IPS-15b (cell line): ENCODE results near the gene PKP1.

Experiments
- H3K27me3 ChIP-seq: one replicate; pipeline ENCODE4 v1.6.1; 2013; ENCODE audit warnings: low read length; ENCODE audit not compliant: control insufficient read depth, insufficient read depth
- H3K36me3 ChIP-seq: one replicate; pipeline ENCODE4 v1.6.1; 2013; ENCODE audit warnings: low read length; ENCODE audit not compliant: control insufficient read depth, insufficient read depth
- H3K4me1 ChIP-seq: one replicate; pipeline ENCODE4 v1.6.1; 2013; ENCODE audit warnings: mild to moderate bottlenecking, low read length; ENCODE audit not compliant: control insufficient read depth, insufficient read depth
- H3K4me3 ChIP-seq: one replicate; pipeline ENCODE4 v1.5.1; 2013; ENCODE audit warnings: low read depth, low read length
- H3K9ac ChIP-seq: one replicate; pipeline ENCODE4 v1.6.1; 2013; ENCODE audit warnings: low read depth, mild to moderate bottlenecking, low read length
- H3K9me3 ChIP-seq: one replicate; pipeline ENCODE4 v1.6.1; 2013; ENCODE audit warnings: mild to moderate bottlenecking, low read length; ENCODE audit not compliant: control insufficient read depth, insufficient read depth

Gene PKP1

GRCh38 chr1:201316556-201316955 is 33.2 kb downstream of the PKP1 start:
- Histone ChIP-seq H3K36me3 (no peaks in the 10 kb centered on the region), H3K4me1 (peaks cover 4% of the 10 kb centered on the region), H3K9ac (no peak overlapping the region), H3K4me3 (no peak overlapping the region), H3K9me3 (no peaks in the 10 kb centered on the region), H3K27me3 (no peaks in the 10 kb centered on the region)

GRCh38 chr1:201317551-201317950 is 34.2 kb downstream of the PKP1 start:
- H3K27me3 ChIP-seq, result no peaks in the 10 kb centered on the region
- no peaks in the 10 kb centered on the region for H3K9me3 ChIP-seq
- no peak overlapping the region for H3K9ac ChIP-seq
- no peaks in the 10 kb centered on the region for H3K36me3 ChIP-seq
- no peak overlapping the region for H3K4me3 ChIP-seq
- peaks cover 4% of the 10 kb centered on the region for H3K4me1 ChIP-seq

- Histone ChIP-seq H3K4me3 (no peak overlapping the region), H3K4me1 (peaks cover under 1% of the 10 kb centered on the region), H3K27me3 (no peaks in the 10 kb centered on the region), H3K9me3 (no peaks in the 10 kb centered on the region), H3K36me3 (no peaks in the 10 kb centered on the region), H3K9ac (no peak overlapping the region)
Observed at GRCh38 chr1:201318504-201319340, 35.4 kb downstream of the PKP1 start.

GRCh38 chr1:201319631-201320030 is 36.3 kb downstream of the PKP1 start:
- Histone ChIP-seq H3K36me3 (no peaks in the 10 kb centered on the region), H3K9ac (no peak overlapping the region), H3K4me3 (no peak overlapping the region), H3K27me3 (no peaks in the 10 kb centered on the region), H3K4me1 (no peaks in the 10 kb centered on the region), H3K9me3 (no peaks in the 10 kb centered on the region)

GRCh38 chr1:201320168-201320788 is 37.0 kb downstream of the PKP1 start:
- Histone ChIP-seq H3K27me3 (no peaks in the 10 kb centered on the region), H3K4me1 (no peaks in the 10 kb centered on the region), H3K36me3 (no peaks in the 10 kb centered on the region), H3K9me3 (no peaks in the 10 kb centered on the region), H3K9ac (no peak overlapping the region), H3K4me3 (no peak overlapping the region)

GRCh38 chr1:201321826-201322390 is 38.6 kb downstream of the PKP1 start:
- H3K9me3 ChIP-seq, result no peaks in the 10 kb centered on the region
- H3K27me3 ChIP-seq, result no peaks in the 10 kb centered on the region
- H3K9ac ChIP-seq, result no peak overlapping the region
- no peaks in the 10 kb centered on the region for H3K36me3 ChIP-seq
- no peak overlapping the region for H3K4me3 ChIP-seq
- H3K4me1 ChIP-seq, result no peaks in the 10 kb centered on the region

GRCh38 chr1:201322653-201323510 is 39.6 kb downstream of the PKP1 start:
- Histone ChIP-seq H3K27me3 (no peaks in the 10 kb centered on the region), H3K36me3 (no peaks in the 10 kb centered on the region), H3K9ac (no peak overlapping the region), H3K4me3 (no peak overlapping the region), H3K9me3 (no peaks in the 10 kb centered on the region), H3K4me1 (no peaks in the 10 kb centered on the region)

GRCh38 chr1:201324306-201324705 is 41.0 kb downstream of the PKP1 start:
- H3K4me1 ChIP-seq, result no peaks in the 10 kb centered on the region
- no peaks in the 10 kb centered on the region for H3K27me3 ChIP-seq
- no peak overlapping the region for H3K4me3 ChIP-seq
- H3K9me3 ChIP-seq, result no peaks in the 10 kb centered on the region
- H3K36me3 ChIP-seq, result no peaks in the 10 kb centered on the region
- H3K9ac ChIP-seq, result no peak overlapping the region

- Histone ChIP-seq H3K4me3 (no peak overlapping the region), H3K27me3 (no peaks in the 10 kb centered on the region), H3K9me3 (no peaks in the 10 kb centered on the region), H3K36me3 (no peaks in the 10 kb centered on the region), H3K9ac (no peak overlapping the region), H3K4me1 (no peaks in the 10 kb centered on the region)
Observed at GRCh38 chr1:201324821-201325677, 41.7 kb downstream of the PKP1 start.

GRCh38 chr1:201325678-201326060 is 42.4 kb downstream of the PKP1 start:
- no peaks in the 10 kb centered on the region for H3K4me1 ChIP-seq
- no peak overlapping the region for H3K9ac ChIP-seq
- H3K9me3 ChIP-seq, result no peaks in the 10 kb centered on the region
- H3K36me3 ChIP-seq, result no peaks in the 10 kb centered on the region
- H3K27me3 ChIP-seq, result no peaks in the 10 kb centered on the region
- H3K4me3 ChIP-seq, result no peak overlapping the region

- H3K4me3 ChIP-seq, result no peak overlapping the region
- H3K9ac ChIP-seq, result no peak overlapping the region
- H3K9me3 ChIP-seq, result no peaks in the 10 kb centered on the region
- no peaks in the 10 kb centered on the region for H3K36me3 ChIP-seq
- H3K4me1 ChIP-seq, result no peaks in the 10 kb centered on the region
- no peaks in the 10 kb centered on the region for H3K27me3 ChIP-seq
Observed at GRCh38 chr1:201326710-201327109, 43.4 kb downstream of the PKP1 start.
